ENCODE data around the gene MIOX.
A peak's percentile ranks its signal among the peaks of the same experiment; 100 is the strongest.

DNA sequence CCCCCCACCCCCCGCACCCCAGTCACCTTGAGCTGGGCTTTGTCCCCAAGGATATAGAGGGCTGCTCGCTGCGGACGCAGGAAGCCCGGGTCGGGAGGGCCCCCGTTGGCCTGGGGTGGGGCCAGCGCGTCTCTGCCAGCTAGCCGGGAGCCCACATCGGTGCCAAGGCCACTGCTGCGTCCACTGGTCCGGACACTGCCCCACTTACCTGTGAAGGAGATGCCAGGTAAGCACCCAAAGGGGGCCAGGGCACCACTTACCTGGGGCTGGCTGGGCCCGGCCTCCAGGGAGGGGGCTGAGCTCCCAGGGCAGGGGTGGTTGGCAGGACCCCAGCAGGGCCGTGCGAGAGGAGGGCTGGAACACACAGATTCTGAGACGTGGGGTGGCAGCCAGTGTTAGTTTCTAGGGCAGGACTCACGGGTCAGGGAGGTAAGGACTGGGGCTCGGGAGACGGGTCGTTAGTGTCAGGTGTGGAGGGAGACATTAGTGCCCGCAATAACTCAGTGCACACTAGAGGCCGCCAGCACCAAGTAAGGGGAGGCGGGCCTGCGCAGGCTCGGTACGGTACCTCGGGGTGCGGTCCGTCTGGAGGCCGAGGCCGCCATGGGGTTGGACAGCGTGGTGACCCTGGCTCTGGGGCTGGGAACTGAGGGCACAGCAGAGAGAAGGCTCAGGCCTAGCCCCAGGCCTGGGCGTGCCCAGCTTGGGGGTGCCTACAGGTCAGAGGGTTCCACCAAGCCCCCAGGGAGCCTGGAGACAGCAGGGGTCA lies 30.0 kb upstream of the MIOX start:
- TF ChIP-seq, protein P1, sequence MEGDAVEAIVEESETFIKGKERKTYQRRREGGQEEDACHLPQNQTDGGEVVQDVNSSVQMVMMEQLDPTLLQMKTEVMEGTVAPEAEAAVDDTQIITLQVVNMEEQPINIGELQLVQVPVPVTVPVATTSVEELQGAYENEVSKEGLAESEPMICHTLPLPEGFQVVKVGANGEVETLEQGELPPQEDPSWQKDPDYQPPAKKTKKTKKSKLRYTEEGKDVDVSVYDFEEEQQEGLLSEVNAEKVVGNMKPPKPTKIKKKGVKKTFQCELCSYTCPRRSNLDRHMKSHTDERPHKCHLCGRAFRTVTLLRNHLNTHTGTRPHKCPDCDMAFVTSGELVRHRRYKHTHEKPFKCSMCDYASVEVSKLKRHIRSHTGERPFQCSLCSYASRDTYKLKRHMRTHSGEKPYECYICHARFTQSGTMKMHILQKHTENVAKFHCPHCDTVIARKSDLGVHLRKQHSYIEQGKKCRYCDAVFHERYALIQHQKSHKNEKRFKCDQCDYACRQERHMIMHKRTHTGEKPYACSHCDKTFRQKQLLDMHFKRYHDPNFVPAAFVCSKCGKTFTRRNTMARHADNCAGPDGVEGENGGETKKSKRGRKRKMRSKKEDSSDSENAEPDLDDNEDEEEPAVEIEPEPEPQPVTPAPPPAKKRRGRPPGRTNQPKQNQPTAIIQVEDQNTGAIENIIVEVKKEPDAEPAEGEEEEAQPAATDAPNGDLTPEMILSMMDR (IDR thresholded peaks at IDR 0.05): peak in 2 of 6 experiments; percentile 5 to 29
- TF ChIP-seq POLR2A (IDR thresholded peaks at IDR 0.05): no peak
